DND-41 (cell line): Measurements from ENCODE around the gene PNISR.

Source experiments
- EZH2 ChIP-seq: IDR thresholded peaks from 3 replicates; pipeline ENCODE4 v1.6.1; 2012; ENCODE audit warnings: borderline replicate concordance, low read depth, mild to moderate bottlenecking, moderate library complexity, low read length, inconsistent platforms; ENCODE audit not compliant: severe bottlenecking
- TF ChIP-seq, protein P1 (sequence below): IDR thresholded peaks from 2 replicates; pipeline ENCODE4 v1.5.1; 2012; ENCODE audit warnings: borderline replicate concordance, low read length, moderate library complexity, mild to moderate bottlenecking; ENCODE audit not compliant: poor library complexity, severe bottlenecking; ENCODE audit errors: extremely low read depth

DNA sequence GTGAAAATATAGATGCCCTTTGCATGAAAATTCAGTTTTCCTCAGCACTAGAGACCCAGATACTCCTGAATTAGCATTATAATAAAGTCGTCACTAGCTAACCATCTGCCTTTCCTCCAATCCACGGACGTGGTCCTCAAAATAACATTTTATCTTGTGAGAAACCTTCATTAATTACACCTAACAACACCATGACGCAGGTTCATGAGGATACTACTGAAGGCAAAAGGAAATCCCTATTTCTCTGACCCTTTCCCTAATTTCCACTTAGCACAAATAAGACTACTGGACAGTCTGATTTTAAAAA lies 1.3 kb upstream of the PNISR start:
- TF ChIP-seq, protein P1, sequence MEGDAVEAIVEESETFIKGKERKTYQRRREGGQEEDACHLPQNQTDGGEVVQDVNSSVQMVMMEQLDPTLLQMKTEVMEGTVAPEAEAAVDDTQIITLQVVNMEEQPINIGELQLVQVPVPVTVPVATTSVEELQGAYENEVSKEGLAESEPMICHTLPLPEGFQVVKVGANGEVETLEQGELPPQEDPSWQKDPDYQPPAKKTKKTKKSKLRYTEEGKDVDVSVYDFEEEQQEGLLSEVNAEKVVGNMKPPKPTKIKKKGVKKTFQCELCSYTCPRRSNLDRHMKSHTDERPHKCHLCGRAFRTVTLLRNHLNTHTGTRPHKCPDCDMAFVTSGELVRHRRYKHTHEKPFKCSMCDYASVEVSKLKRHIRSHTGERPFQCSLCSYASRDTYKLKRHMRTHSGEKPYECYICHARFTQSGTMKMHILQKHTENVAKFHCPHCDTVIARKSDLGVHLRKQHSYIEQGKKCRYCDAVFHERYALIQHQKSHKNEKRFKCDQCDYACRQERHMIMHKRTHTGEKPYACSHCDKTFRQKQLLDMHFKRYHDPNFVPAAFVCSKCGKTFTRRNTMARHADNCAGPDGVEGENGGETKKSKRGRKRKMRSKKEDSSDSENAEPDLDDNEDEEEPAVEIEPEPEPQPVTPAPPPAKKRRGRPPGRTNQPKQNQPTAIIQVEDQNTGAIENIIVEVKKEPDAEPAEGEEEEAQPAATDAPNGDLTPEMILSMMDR = no peak
- no peak for TF ChIP-seq EZH2
